ENCODE measurements around the gene VCAM1.

GRCh38 chr1:100721526-100722207 is 2.1 kb downstream of the VCAM1 start:
- TF ChIP-seq, protein P1, sequence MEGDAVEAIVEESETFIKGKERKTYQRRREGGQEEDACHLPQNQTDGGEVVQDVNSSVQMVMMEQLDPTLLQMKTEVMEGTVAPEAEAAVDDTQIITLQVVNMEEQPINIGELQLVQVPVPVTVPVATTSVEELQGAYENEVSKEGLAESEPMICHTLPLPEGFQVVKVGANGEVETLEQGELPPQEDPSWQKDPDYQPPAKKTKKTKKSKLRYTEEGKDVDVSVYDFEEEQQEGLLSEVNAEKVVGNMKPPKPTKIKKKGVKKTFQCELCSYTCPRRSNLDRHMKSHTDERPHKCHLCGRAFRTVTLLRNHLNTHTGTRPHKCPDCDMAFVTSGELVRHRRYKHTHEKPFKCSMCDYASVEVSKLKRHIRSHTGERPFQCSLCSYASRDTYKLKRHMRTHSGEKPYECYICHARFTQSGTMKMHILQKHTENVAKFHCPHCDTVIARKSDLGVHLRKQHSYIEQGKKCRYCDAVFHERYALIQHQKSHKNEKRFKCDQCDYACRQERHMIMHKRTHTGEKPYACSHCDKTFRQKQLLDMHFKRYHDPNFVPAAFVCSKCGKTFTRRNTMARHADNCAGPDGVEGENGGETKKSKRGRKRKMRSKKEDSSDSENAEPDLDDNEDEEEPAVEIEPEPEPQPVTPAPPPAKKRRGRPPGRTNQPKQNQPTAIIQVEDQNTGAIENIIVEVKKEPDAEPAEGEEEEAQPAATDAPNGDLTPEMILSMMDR (IDR thresholded peaks at IDR 0.05 in 8 of 11, conservative IDR thresholded peaks at IDR 0.05 in 3 of 11): no peak
- no peak for TF ChIP-seq POLR2A (IDR thresholded peaks at IDR 0.05)

All from spleen (tissue), 7 donors.